ENCODE data around the gene CST9. TPM values are rescaled to one million over a fixed set of nuclear protein-coding genes. Genes with fewer than 3 reads are reported as not detected.
"Not testable (repeated sequence)": the region's sequence is repeated elsewhere in the genome, so short reads cannot be mapped to it uniquely, and the experiment has no call there.

Gene CST9
- polyA plus RNA-seq, 1 experiment: not detected

- CTCF ChIA-PET: interaction anchor here (0.5 to 1.0 kb wide), 4 partner anchors 14 to 364 kb away, joined by 3 to 4 read pairs (median 3); no protein-coding TSS in a partner anchor
- POLR2A ChIA-PET: interaction anchor here (0.6 kb wide), 1 partner anchor 276 kb away, joined by 3 read pairs; no protein-coding TSS in a partner anchor
Observed at GRCh38 chr20:23637282-23638221, 31.8 kb upstream of the CST9 start, which contains the start of gene CST3. Gene CST3 (minus strand): TSS chr20:23637955. CDS start chr20:23637862, 93 bp downstream.

GRCh38 chr20:23636908-23637281 lies 31.2 kb upstream of the CST9 start:
- peaks cover 8% of the 10 kb centered on the region for H3K36me3 ChIP-seq (ENCODE audit: control insufficient read depth, insufficient read depth, low read length)
- ChIA-PET POLR2A (interaction anchor here (0.6 kb wide), 1 partner anchor 275 kb away, joined by 3 read pairs; no protein-coding TSS in a partner anchor), CTCF (interaction anchor here (0.5 to 1.0 kb wide), 3 partner anchors 14 to 364 kb away, joined by 3 read pairs; no protein-coding TSS in a partner anchor)
- H3K4me3 ChIP-seq (ENCODE audit: low read depth, low read length): peak overlapping the region; percentile 77
- no peak for TF ChIP-seq CTCF (IDR thresholded peaks at IDR 0.05; ENCODE audit: insufficient read depth, low read depth, low read length)
- no peak for DNase-seq (ENCODE audit: low read depth)
- no peaks in the 10 kb centered on the region for H3K27me3 ChIP-seq (ENCODE audit: control insufficient read depth, insufficient read depth, low read length)

More at GRCh38 chr20:23637282-23638221, 31.8 kb upstream of the CST9 start, which contains the start of gene CST3:
- Histone ChIP-seq H3K27me3 (ENCODE audit: control insufficient read depth, insufficient read depth, low read length) (no peaks in the 10 kb centered on the region), H3K36me3 (ENCODE audit: control insufficient read depth, insufficient read depth, low read length) (peaks cover 8% of the 10 kb centered on the region), H3K4me3 (ENCODE audit: low read depth, low read length) (peak within 1 kb of the TSS; percentile 77)
- DNase-seq (ENCODE audit: low read depth): no peak
- no peak for TF ChIP-seq CTCF (IDR thresholded peaks at IDR 0.05; ENCODE audit: insufficient read depth, low read depth, low read length)

DNA sequence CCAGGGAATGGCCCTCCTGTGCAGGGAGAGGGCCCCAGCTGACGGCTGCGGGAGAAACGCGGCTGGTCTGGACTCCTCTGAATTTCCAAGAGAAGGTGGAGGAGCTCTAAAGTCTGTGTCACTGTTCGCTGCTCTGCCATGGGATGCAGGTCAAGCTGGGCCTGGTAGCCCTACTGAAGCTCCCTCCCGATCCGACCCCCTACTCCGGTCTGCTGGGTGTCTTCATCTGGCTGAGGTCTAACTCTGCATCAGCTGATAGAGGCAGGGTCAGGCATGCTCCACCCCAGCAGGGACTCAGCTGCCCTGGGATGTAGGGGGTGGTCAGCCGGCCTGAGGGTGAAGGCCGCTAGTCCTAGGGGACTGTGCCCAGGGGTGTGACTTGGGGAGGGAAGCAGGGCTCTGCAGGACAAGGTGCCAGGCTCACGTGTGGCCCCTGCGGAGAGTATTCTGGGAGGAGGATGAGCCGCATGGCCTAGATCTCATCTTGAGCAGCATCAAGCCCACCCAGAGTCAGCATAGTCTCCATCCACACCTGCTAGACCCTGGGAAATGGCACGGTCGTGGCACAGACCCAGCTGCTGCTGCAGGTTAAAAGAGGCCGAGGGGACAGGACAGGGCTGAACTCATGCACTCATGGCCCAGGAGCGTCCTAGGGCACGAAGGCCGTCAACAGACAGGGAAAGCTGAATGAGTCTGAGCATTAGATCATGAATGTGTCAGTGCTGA lies 30.6 kb upstream of the CST9 start:
- Histone ChIP-seq H3K27me3 (ENCODE audit: control insufficient read depth, insufficient read depth, low read length) (no peaks in the 10 kb centered on the region), H3K4me3 (ENCODE audit: low read depth, low read length) (peak overlapping the region; percentile 77), H3K36me3 (ENCODE audit: control insufficient read depth, insufficient read depth, low read length) (peaks cover 8% of the 10 kb centered on the region)
- no peak for DNase-seq (ENCODE audit: low read depth)
- TF ChIP-seq CTCF (IDR thresholded peaks at IDR 0.05; ENCODE audit: insufficient read depth, low read depth, low read length): no peak
- ChIA-PET CTCF (interaction anchor here (0.6 to 1.0 kb wide), 3 partner anchors 9 to 28 kb away, joined by 3 read pairs; no protein-coding TSS in a partner anchor), POLR2A (no interaction called here)

DNA sequence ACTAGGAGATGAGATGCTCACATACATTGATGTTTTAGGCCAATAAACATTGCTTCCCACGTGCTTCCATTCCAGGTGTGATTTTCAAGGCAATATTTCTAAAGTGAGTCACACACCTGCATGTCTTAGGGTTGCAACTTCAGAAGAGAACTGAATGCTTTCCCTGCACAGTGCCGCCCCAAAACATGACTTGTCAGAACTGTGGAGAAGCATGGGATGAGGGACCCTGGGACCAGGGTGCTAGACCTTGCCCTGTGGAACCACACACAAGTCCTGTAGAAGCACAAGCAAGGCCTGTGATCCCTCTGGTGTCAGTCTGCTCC lies 30.0 kb upstream of the CST9 start:
- DNase-seq (ENCODE audit: low read depth); H3K27me3 ChIP-seq (ENCODE audit: control insufficient read depth, insufficient read depth, low read length); H3K4me3 ChIP-seq (ENCODE audit: low read depth, low read length); CTCF ChIA-PET; H3K36me3 ChIP-seq (ENCODE audit: control insufficient read depth, insufficient read depth, low read length); POLR2A ChIA-PET: not testable (repeated sequence)

- DNase-seq (ENCODE audit: low read depth): no peak
Observed at GRCh38 chr20:23634985-23635767, 29.5 kb upstream of the CST9 start.

More at GRCh38 chr20:23634985-23635767, 29.5 kb upstream of the CST9 start:
- POLR2A ChIA-PET: no interaction called here
- Histone ChIP-seq H3K4me3 (ENCODE audit: low read depth, low read length) (no peak overlapping the region), H3K36me3 (ENCODE audit: control insufficient read depth, insufficient read depth, low read length) (peaks cover 8% of the 10 kb centered on the region), H3K27me3 (ENCODE audit: control insufficient read depth, insufficient read depth, low read length) (no peaks in the 10 kb centered on the region)
- TF ChIP-seq CTCF (IDR thresholded peaks at IDR 0.05; ENCODE audit: insufficient read depth, low read depth, low read length): no peak
- CTCF ChIA-PET: no interaction called here

Measured in BJ (cell line).